ELR (cell line): ENCODE results near the gene B3GAT3.
A peak's percentile ranks its signal among the peaks of the same experiment; 100 is the strongest.
"Not testable (repeated sequence)": the region's sequence is repeated elsewhere in the genome, so short reads cannot be mapped to it uniquely, and the experiment has no call there.

Experiments
- DNase-seq: peaks from one replicate; pipeline ENCODE4 v3.0.0-alpha.2; 2015; ENCODE audit warnings: low read depth

B3GAT3 gene

DNA sequence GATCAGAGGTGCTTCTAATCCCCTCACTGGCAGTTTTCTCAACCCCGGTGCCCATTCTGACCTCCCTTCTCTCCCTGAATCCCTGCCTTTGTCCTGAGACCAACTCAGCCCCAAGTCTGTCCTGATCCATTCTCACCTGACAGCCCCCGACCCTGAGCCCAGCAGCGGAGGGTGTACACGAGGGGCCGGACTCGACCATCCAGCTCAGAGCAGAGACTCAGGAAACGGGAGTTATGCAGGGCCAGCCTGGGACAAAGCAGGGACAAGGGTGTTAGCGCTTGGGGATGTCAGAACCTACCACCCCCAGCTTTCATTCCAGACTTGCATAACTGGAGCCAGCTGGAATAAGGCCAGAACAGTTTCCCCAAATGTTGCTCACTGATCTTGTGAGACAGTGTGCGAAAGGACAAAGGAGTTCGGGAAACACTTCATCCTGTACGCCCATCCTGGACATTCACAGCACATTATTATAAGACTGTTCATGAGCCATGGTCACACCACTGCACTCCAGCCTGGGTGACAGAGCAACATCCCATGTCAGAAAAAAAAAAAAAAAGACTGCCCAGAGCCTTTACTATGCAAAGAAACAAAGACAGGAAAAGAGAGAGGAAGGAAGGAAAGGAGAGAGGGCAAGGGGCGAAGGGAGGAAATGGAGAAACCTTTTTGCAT lies 44.6 kb downstream of the B3GAT3 start:
- no peak for DNase-seq

DNA sequence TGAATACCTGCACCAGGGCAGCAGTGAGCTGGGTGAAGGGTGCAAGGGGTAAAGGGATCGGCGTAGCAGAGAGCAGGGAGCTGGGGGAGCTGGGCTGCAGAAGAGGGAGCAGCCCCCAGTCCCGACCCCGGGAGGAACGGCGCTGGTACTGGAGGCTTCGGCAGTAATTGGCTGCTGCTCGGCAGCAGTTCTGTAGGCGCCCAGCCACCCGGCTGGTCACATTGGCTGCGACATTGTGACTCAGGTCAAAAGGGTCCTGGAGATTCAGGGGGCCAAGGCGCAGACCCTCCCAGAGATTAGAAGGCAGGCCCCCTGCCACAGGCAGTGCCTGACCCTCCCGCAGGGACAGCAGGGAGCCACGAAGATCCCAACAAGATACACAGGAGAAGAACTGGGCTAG lies 45.9 kb downstream of the B3GAT3 start:
- DNase-seq, result no peak

DNA sequence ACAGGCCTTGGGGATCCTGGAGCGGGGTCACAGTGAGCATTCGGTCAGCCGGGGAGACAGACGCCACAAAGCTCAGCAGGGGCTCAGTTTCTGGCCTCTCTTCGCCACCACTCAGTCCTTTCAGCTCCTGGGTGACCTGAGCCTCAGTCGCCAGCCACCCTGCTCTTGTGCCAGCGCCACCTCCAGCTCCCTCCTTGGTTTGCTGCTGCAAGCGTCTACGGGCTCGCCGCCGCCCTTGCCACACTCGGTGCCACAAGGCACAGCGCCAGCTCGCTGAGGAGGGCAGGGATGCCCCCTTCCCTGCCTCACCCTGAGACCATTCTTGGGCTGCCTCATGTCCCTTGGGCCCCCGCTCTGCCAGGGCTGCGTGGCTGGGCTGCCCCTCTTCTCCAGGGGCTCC lies 46.6 kb downstream of the B3GAT3 start:
- no peak for DNase-seq

- peak; percentile 50 for DNase-seq
These were observed 47.3 kb downstream of the B3GAT3 start for GRCh38 chr11:62574363-62575071.

DNA sequence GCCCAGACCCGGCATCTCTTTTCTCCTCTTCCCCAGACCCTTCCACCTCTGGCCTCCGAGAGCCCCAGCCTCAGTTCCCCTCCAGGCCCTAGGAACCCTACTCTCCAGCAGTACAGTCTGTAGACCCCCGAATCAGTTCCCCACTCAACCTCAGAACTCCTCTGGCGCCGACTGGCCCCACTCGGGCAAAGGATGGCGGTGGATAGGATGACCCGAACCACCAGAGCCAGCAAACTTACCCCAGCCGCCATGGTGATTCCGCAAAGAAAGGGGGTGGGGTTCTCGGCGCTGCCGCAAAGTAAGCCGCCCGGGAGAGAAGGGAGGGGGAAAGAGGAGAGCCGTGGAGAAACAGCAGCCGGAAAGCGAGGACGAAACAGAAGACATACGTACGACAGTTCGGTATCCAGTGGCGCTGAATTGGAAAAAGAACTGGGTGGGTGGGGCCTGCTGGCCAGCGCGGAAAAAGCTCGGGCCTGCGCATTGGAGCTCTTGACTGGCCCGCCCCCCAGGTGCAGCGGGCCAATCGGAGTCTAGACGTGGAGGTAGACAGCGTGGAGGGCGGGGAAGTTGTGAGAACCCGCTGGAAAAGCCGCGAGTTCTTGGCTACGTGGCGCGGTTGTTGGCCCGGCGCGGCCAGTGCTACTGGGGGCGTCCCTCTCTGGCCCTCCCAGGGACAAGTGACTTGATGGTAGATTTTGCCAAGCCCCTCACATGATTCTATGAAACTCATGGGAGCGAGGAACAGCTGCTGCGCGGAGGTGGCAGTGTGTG lies 48.0 kb downstream of the B3GAT3 start, which contains the start of gene EEF1G:
EEF1G (minus strand) TSS at position 300 of the 771 bp plus-strand sequence; CDS start at position 251, 49 bp downstream.
- DNase-seq, result peak; percentile 100

- peak; percentile 42 for DNase-seq
These were observed 48.7 kb downstream of the B3GAT3 start for GRCh38 chr11:62573006-62573591.

- no peak for DNase-seq
These were observed 49.4 kb downstream of the B3GAT3 start for GRCh38 chr11:62572431-62572830.

- DNase-seq, result not testable (repeated sequence)
These were observed 50.3 kb downstream of the B3GAT3 start for GRCh38 chr11:62571493-62571892.

DNA sequence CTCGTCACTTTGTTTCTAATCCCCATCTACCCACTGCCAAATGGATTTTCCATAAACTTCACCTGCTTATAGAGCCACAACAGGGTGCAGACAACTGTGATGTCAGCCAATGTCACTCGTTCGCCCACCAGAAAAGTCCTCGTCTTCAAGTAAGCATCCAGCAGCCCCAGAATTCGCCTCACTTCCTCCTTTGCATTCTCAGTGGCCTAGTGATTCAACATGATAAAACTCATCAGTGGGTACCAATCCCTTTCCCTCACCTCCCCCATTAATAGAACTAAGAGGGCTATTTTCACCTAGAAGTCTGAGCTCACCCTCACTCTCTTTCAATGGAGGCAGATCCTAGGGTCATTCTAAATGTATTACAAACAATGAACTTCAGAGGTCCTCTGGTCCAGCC lies 50.9 kb downstream of the B3GAT3 start:
- not testable (repeated sequence) for DNase-seq

DNA sequence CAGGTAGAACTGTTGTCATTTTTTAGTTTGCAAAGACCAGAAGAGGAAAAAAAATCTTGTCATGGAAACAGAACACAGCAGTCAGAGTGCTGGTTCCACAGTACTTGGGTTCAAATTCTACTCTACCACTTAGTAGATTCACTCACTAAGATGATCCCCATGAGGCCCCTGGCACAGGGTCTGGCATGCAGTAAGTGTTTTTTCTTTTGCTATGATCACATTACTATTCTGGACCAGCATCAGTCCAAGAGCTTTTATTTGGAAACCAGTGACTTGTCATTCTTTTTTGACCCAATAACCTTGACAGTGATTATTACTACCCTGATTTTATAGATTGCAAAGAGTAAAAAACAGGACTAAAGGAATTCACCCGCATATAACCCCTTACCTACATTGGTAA lies 52.2 kb downstream of the B3GAT3 start:
- no peak for DNase-seq

DNA sequence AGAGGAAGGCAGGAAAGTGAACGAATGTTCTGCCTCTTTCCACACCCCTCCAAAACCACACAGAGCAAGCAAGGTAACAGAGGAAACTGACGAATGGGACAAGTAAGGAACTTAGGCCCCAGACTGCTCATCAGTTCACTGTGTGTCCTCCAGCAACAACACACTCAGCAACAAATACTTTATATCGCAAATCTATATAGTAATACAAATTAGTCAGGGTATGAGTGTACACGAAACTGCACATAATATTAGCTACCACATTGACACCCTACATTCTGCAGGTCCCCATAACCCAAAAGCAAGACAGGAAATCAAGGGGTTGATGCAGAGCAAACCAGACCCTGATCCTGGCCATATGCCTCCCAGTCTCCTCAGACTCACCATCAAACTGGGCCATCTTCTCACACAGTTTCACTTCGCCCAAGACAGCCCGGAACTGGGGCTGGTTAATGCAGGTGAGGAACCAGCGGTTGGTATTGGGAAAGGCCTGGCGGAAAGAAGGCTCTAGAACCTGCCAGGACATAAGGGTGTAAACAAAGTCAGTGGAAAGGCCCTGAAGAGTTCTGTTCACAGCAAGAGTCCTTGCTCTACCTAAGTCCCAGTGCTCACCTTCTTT lies 54.7 kb downstream of the B3GAT3 start:
- DNase-seq, result no peak

DNA sequence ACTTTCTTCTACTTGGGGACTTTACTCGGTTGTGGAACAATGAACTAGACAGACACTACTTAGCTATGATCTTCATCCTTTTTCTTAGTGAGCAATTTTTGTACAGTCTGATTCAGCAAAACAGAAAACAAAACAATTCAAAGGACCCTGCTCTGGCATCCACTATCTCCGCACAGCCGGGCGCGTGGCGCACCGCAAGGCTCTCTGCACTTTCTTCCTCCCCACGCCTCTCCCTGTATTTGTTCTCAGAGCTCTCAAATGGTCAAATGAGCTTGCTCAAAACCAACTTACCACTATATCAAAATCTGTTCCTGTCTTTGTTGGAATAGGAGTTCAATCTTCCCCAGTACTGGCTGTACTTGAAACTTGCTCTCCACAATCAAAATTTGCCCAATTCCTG lies 55.5 kb downstream of the B3GAT3 start:
- no peak for DNase-seq
